Activated CD4-positive, alpha-beta T cell treated with anti-CD3 and anti-CD28 coated beads, Interleukin-2, amount 50 U/mL, for 48 hours (primary cell): Measurements from ENCODE around the gene SLC2A1.

ENCODE experiments used
- DNase-seq, 2 experiments: peaks; one replicate each; pipeline ENCODE4 v3.0.0-alpha.2; 2020

The SLC2A1 gene

GRCh38 chr1:42979896-42980800 lies 21.5 kb upstream of the SLC2A1 start:
- DNase-seq, result no peak

- no peak for DNase-seq
Measured at GRCh38 chr1:42979036-42979430, 20.4 kb upstream of the SLC2A1 start.

- DNase-seq, result no peak
Measured at GRCh38 chr1:42978317-42979035, 19.8 kb upstream of the SLC2A1 start.

- no peak for DNase-seq
Measured at GRCh38 chr1:42977653-42978052, 19.0 kb upstream of the SLC2A1 start.

- no peak for DNase-seq
Measured at GRCh38 chr1:42975561-42976225, 17.0 kb upstream of the SLC2A1 start.

- DNase-seq, result no peak
Measured at GRCh38 chr1:42974767-42975437, 16.2 kb upstream of the SLC2A1 start.

GRCh38 chr1:42973799-42974198 lies 15.1 kb upstream of the SLC2A1 start:
- no peak for DNase-seq

GRCh38 chr1:42973286-42973685 lies 14.6 kb upstream of the SLC2A1 start:
- no peak for DNase-seq

- no peak for DNase-seq
Measured at GRCh38 chr1:42971841-42972291, 13.2 kb upstream of the SLC2A1 start.

- no peak for DNase-seq
Measured at GRCh38 chr1:42970143-42970542, 11.5 kb upstream of the SLC2A1 start.

- DNase-seq, result no peak
Measured at GRCh38 chr1:42968654-42969053, 10.0 kb upstream of the SLC2A1 start.

GRCh38 chr1:42966688-42967612 lies 8.3 kb upstream of the SLC2A1 start:
- no peak for DNase-seq

- no peak for DNase-seq
Measured at GRCh38 chr1:42965378-42965777, 6.7 kb upstream of the SLC2A1 start.

- DNase-seq, result no peak
Measured at GRCh38 chr1:42964044-42964812, 5.6 kb upstream of the SLC2A1 start.

GRCh38 chr1:42963378-42964043 lies 4.8 kb upstream of the SLC2A1 start:
- no peak for DNase-seq

GRCh38 chr1:42962641-42963377 lies 4.1 kb upstream of the SLC2A1 start:
- DNase-seq, result no peak

GRCh38 chr1:42961312-42962091 lies 2.8 kb upstream of the SLC2A1 start:
- DNase-seq, result no peak

GRCh38 chr1:42960566-42961311 lies 2.1 kb upstream of the SLC2A1 start:
- DNase-seq, result no peak
